GM23248 (cell line): ENCODE results near the gene MLN.

Experiments
- EZH2 ChIP-seq: fragments of 200-600 bp; sonication (generic); IDR thresholded peaks from 2 replicates; pipeline ENCODE4 v1.6.1; 2018; ENCODE audit warnings: antibody characterized with exemption, mild to moderate bottlenecking; ENCODE audit not compliant: insufficient read depth, poor library complexity, severe bottlenecking
- EZH2phosphoT487 ChIP-seq: fragments of 200-600 bp; sonication (generic); IDR thresholded peaks from 2 replicates; pipeline ENCODE4 v1.6.1; 2018; ENCODE audit warnings: antibody characterized with exemption, moderate library complexity, mild to moderate bottlenecking, low read depth; ENCODE audit not compliant: insufficient read depth

GRCh38 chr6:33772902-33773472, 30.8 kb downstream of the MLN start:
- TF ChIP-seq EZH2 = no peak
- no peak for TF ChIP-seq EZH2phosphoT487
